ENCODE results near the gene PFKFB1.

PFKFB1 gene

DNA sequence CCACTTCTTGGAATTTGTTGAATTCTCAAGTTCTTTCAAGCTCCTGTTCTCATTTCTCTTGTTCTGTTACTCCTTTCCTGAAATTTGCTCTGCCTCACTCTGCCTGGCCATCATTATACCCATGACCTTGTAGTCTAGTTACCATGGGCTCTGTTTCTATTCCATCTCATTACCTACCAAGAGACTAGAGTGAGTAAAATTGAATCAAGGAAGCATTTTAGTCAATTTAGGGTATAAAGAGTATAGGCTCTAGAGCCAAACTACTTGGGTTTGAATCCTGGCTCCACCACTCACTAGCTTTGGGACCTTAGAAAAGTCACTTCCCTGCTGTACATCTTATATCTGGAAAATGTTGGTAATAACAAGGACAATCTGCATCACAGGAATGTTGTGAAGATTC, 34.6 kb upstream of the PFKFB1 start:
- no peak for DNase-seq
- Histone ChIP-seq H3K4me3 (ENCODE audit: low read depth, low read length) (no peak overlapping the region), H3K27me3 (no peaks in the 10 kb centered on the region), H3K36me3 (no peaks in the 10 kb centered on the region), H3K4me1 (no peaks in the 10 kb centered on the region), H3K9me3 (no peaks in the 10 kb centered on the region)
- TF ChIP-seq, protein P1, sequence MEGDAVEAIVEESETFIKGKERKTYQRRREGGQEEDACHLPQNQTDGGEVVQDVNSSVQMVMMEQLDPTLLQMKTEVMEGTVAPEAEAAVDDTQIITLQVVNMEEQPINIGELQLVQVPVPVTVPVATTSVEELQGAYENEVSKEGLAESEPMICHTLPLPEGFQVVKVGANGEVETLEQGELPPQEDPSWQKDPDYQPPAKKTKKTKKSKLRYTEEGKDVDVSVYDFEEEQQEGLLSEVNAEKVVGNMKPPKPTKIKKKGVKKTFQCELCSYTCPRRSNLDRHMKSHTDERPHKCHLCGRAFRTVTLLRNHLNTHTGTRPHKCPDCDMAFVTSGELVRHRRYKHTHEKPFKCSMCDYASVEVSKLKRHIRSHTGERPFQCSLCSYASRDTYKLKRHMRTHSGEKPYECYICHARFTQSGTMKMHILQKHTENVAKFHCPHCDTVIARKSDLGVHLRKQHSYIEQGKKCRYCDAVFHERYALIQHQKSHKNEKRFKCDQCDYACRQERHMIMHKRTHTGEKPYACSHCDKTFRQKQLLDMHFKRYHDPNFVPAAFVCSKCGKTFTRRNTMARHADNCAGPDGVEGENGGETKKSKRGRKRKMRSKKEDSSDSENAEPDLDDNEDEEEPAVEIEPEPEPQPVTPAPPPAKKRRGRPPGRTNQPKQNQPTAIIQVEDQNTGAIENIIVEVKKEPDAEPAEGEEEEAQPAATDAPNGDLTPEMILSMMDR (IDR thresholded peaks at IDR 0.05; ENCODE audit: low read depth, low read length): no peak

DNA sequence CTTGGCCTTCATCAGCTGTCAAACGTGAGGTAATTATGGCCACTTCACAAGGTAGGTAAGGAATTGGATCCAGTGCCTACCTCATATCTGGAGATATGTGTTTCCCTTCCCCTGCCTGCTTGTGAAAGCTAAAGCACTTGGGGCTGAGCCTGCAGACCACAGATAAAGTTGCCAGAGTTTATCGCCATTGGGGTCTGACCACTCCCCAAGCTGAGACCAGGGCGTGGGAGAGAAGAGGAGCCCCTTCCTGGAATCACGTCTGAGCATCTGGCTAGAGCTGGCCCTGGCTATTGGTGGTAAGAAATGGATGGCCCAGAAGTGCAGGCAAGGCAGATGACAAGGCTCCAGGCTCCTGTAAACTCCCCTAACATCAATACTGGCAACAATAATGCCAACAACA, 34.1 kb upstream of the PFKFB1 start:
- TF ChIP-seq, protein P1 (IDR thresholded peaks at IDR 0.05; ENCODE audit: low read depth, low read length): no peak
- Histone ChIP-seq H3K4me3 (ENCODE audit: low read depth, low read length) (no peak overlapping the region), H3K4me1 (no peaks in the 10 kb centered on the region), H3K36me3 (no peaks in the 10 kb centered on the region), H3K27me3 (no peaks in the 10 kb centered on the region), H3K9me3 (no peaks in the 10 kb centered on the region)
- DNase-seq: no peak

DNA sequence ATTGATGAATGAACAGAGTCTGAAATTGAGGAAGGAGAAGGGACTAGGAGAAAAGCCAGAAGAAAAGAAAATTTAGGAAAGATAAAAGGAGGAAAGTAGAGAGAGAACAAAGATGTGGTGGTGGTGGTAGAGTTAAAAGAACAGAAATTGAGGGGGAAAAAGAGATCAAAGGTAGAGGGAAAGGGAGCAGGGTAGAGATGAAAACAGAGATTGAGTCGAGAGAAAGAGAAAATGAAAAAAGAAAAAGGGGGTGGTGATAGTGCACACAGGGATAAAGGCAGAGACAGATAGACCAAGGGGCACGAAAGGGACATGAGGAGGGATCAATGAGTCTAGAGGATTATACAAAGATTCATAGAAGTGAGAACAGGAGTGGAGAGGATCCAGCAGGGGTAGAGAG, 32.9 kb upstream of the PFKFB1 start:
- no peaks in the 10 kb centered on the region for H3K27me3 ChIP-seq
- TF ChIP-seq, protein P1 (IDR thresholded peaks at IDR 0.05; ENCODE audit: low read depth, low read length): no peak
- no peaks in the 10 kb centered on the region for H3K36me3 ChIP-seq
- H3K9me3 ChIP-seq: no peaks in the 10 kb centered on the region
- H3K4me1 ChIP-seq: no peaks in the 10 kb centered on the region
- DNase-seq: no peak
- no peak overlapping the region for H3K4me3 ChIP-seq (ENCODE audit: low read depth, low read length)

DNA sequence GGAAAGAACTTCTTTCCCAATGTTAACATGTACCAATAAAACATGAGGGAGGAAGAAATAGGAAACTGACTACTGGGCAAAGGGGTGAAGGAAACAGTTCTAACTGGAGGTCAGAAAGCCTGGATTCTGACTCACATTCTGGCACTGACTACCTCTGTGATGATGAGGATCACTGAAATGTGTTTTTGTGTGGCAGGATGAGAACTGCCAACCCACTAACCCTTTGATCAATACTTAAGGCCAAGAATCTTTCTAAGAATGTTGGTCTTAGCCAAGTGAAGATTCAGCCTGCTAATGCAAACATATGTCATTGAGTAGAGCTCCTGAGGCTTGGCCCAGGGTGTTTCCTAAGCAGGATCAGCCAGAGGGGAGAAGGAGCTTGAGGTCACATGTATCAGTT, 32.2 kb upstream of the PFKFB1 start:
- H3K4me1 ChIP-seq: no peaks in the 10 kb centered on the region
- TF ChIP-seq, protein P1 (IDR thresholded peaks at IDR 0.05; ENCODE audit: low read depth, low read length): no peak

DNA sequence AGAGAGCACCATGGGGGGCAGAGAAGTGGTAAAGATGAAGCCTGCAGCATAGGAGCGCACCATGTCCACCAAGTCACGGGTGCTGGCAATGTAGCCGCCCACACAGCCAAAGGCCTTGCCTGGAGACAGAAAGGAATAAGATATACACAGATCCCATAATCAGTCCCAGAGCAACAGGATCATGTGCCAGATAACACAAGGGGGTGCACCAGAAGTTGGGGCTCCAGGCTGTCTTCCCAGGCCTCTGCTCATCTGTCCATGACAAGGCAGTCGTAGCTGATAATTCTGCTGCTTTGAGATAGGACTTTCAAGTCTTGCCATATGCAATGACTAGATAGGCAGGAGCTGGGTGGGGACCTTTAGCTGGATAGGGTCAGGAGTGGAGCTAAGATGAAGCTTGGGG, 20.9 kb upstream of the PFKFB1 start:
- TF ChIP-seq, protein P1 (IDR thresholded peaks at IDR 0.05; ENCODE audit: low read depth, low read length): no peak
- no peak for DNase-seq
- Histone ChIP-seq H3K9me3 (no peaks in the 10 kb centered on the region), H3K4me3 (ENCODE audit: low read depth, low read length) (no peak overlapping the region), H3K4me1 (no peaks in the 10 kb centered on the region), H3K36me3 (no peaks in the 10 kb centered on the region), H3K27me3 (no peaks in the 10 kb centered on the region)

More for the DNA sequence above, 32.2 kb upstream of the PFKFB1 start:
- Histone ChIP-seq H3K9me3 (no peaks in the 10 kb centered on the region), H3K4me3 (ENCODE audit: low read depth, low read length) (no peak overlapping the region), H3K27me3 (no peaks in the 10 kb centered on the region), H3K36me3 (no peaks in the 10 kb centered on the region)
- DNase-seq: no peak

DNA sequence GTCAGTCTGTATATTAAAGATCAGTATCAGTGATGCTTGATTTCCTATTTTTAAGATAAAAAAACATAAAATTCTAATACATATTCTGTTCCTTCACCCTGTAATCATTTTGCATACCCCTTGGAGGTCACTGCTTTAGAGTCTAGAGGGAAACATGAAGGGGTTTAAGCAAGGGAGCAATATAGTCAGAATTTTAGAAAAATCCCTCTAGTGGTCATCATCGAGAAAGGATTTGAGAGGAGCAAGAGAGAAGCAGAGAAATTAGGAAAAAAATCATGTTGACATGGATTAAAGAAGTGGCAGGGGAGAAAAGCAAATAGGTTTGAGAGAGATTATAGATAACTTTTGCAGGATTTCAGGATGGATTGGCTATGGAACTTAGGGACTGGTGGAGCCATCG, 17.3 kb upstream of the PFKFB1 start:
- no peaks in the 10 kb centered on the region for H3K9me3 ChIP-seq
- TF ChIP-seq, protein P1 (IDR thresholded peaks at IDR 0.05; ENCODE audit: low read depth, low read length): peak; percentile 35
- no peak overlapping the region for H3K4me3 ChIP-seq (ENCODE audit: low read depth, low read length)
- no peaks in the 10 kb centered on the region for H3K36me3 ChIP-seq
- no peaks in the 10 kb centered on the region for H3K27me3 ChIP-seq
- DNase-seq: no peak
- H3K4me1 ChIP-seq: no peaks in the 10 kb centered on the region
